Stimulated activated CD8-positive, alpha-beta memory T cell treated with anti-CD3 and anti-CD28 coated beads, Interleukin-4, amount 100 ng/mL, for 48 hours (primary cell): ENCODE results near the gene CST4.
"Not testable (repeated sequence)": the region's sequence is repeated elsewhere in the genome, so short reads cannot be mapped to it uniquely, and the experiment has no call there.

Source experiments
- DNase-seq: peaks from one replicate; pipeline ENCODE4 v3.0.0-alpha.2; 2020

The CST4 gene

DNA sequence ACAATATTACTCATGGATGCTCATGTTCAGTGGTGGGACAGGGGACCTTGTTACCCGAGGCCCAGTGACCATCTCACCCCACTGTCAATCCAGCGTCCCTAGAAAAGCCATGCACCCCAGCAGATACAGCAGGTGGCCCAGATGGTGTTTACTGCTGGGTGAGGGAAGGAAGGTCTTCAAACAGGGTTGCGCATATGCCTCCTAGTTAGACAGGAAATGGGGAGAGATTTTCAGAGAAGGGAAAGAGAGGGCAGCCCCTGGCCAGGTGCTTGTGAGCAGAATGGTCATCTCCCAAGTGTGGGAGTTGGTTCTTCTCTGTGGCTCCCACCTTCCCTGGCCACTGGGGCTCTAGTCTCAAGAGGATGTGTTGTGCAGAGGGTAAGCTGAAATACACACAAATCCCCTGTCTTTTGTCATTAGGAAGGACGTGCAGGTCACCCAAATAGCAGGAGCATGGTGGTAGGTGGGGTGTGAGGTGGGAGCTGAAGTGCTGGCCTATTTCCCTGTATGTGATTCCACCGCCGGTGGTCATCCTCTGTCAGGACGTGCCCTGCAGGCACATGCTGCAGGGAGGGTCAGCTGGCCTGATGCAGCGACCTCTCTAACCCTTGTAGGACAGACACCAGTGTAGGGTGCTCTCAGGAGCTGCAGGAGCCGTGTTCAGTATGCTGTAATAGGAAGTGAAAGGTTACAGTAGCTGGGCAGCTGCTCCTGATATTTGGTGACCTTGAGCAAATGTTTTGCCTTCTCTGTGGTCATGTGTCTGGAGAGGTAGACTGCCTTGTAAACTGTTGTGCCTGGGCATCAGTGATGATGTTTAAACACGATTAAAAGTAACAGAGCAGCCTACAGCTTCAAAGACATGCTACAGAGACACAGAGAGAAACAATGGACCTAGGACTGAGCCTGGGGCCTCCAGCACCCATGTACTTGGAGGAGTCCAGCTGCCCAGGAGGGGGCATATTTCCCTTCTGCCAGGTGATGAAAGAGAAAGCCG is 47.9 kb downstream of the CST4 start:
- no peak for DNase-seq

DNA sequence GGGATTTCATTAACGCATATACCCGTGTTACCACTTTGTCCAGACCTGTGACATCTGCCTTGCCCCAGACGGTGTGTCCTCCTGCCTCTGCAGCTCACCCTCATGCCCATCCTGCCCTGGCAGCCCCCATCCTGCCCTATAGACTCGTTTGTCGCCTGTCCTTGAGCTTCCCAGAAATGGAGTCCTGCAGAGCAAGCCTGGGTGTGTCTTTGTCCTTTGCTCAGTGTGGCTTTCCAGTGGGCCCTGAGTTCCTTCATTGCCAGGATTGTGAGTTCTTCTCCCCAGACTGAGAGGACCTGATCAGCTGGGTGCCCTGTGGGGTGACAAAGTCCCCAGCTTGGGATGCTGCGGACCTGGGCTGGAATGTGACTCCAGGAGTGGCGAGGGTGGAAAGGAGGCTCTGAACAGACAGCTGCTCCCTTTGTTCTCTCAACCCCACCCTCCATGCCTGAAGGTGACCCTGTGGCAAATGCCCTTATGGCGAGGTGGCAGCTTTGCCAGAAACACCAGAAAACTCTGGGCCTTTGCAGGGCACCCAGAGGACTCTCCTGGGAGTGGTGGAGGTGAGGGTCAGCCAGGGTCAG is 48.7 kb downstream of the CST4 start:
- DNase-seq = no peak

DNA sequence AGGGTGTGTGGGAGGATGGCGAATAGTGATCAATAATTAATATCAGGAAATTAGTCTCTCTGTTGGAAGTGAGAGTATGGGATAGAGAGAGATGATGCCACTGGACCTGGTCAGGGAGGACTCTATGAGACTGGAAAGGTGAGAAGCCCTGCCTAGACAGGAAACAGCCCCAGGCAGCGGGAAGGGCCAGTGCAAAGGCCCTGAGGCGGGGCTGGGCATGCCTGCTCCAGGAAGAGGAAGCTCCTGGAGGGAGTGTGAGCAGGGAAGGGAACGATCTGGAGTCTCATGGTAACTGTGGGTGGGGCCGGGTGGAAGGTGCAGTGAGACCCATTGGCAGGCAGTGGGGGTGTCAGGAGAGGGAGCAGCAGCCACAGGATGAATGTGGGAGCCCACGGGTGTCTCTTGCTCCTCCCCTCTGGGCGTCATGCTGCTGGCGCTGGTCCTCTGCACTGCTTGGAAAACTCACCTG is 49.3 kb downstream of the CST4 start:
- no peak for DNase-seq

DNA sequence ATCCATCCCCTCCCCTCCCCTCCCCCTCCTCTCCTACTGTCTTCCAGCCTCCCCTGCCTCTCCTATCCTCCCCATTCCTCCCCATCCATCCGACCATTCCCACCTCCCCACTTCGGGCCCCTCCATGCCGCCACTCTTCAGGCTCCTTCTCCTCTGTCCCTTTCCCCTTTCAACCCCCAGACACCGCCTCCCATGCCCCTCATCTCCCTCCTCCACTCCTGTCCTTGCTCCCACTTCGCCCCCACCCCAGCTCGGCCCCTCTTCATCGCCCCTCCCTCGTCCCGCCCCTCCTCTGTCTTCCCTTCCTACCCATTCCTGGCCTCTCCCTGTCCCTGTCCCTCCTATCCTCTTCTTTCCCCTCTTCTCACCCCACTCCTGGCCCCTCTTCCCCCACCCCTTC is 50.5 kb downstream of the CST4 start:
- DNase-seq = no peak

DNA sequence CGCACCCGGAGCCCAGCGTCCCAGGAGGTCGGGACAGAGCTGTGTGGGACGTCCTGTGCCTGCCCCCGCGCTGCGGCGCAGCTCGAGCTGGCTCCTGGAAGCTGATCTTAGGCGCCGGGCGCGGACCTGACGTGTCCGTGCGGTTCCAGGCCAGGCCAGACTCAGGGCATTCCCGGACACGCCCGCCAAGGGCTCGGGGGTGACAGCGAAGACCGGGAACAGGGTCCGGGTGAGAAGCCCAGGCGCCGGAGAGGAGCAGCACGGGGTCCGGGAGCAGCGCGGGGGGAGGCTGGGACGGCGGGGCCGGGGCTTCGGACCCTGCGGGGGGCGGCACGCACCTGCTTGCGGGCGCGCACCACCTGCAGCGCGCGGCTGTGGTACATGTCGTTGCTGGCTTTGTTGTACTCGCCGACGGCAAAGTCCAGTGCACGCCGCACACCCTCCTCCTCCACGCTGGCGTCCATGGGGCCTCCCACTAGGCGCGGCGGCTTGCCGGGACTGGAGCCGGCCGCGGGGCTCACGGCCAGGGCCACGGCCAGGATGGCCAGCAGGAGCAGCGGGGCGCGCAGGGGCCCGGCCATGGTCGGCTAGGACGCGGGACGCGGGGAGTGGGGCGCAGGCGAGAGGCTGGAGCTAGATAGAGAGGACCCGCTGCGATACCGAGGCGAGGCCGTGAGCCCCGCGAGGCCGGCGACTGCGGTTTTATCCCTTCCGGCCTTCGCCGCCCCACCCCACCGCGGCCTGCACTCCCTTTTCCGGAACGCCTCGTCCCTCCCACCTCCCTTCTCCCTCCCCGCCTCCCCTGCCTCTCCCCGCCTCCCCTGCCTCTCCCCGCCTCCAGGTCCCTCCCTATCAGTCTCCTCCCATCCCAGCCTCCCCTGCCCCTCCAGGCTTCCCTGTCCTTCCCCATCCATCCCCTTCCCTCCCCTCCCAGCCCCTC is 51.3 kb downstream of the CST4 start, which contains the start of gene CST3:
Gene CST3, minus strand, starts transcription at position 674 of the 940 bp plus-strand sequence. Its CDS starts 93 bp downstream, at position 581.
- peak; percentile 34 for DNase-seq

DNA sequence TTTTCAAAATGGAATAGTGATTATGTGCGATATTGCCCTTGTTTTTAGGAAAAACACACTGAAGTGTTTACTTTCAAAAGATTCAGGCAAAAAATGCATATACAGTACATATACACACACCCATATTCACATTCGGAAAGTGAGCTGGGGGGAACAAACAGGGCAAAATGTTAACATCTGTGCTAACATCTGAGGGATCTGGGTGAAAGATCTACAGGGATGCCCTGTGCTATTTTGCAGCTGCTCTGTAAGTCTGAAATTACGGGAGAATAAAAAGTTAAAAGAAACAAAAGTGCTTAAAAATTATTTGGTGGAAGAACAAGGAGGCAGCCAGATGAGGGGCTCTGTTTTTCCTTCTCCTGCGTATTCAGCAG is 51.9 kb downstream of the CST4 start:
- no peak for DNase-seq

DNA sequence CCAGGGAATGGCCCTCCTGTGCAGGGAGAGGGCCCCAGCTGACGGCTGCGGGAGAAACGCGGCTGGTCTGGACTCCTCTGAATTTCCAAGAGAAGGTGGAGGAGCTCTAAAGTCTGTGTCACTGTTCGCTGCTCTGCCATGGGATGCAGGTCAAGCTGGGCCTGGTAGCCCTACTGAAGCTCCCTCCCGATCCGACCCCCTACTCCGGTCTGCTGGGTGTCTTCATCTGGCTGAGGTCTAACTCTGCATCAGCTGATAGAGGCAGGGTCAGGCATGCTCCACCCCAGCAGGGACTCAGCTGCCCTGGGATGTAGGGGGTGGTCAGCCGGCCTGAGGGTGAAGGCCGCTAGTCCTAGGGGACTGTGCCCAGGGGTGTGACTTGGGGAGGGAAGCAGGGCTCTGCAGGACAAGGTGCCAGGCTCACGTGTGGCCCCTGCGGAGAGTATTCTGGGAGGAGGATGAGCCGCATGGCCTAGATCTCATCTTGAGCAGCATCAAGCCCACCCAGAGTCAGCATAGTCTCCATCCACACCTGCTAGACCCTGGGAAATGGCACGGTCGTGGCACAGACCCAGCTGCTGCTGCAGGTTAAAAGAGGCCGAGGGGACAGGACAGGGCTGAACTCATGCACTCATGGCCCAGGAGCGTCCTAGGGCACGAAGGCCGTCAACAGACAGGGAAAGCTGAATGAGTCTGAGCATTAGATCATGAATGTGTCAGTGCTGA is 52.5 kb downstream of the CST4 start:
- DNase-seq = no peak

DNA sequence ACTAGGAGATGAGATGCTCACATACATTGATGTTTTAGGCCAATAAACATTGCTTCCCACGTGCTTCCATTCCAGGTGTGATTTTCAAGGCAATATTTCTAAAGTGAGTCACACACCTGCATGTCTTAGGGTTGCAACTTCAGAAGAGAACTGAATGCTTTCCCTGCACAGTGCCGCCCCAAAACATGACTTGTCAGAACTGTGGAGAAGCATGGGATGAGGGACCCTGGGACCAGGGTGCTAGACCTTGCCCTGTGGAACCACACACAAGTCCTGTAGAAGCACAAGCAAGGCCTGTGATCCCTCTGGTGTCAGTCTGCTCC is 53.1 kb downstream of the CST4 start:
- not testable (repeated sequence) for DNase-seq
